GM12801 (cell line): ENCODE results near the gene MILR1.

Experiments used
- CTCF ChIP-seq: IDR thresholded peaks from one replicate; pipeline ENCODE4 v1.5.1; 2011; ENCODE audit warnings: control low read depth; ENCODE audit not compliant: insufficient read length; ENCODE audit errors: extremely low read depth

MILR1 gene

GRCh38 chr17:64437944-64438525, 10.9 kb upstream of the MILR1 start:
- TF ChIP-seq CTCF = no peak

- TF ChIP-seq CTCF = no peak
These were observed 9.0 kb upstream of the MILR1 start for GRCh38 chr17:64439956-64440355.

GRCh38 chr17:64441772-64442540, 7.0 kb upstream of the MILR1 start:
- TF ChIP-seq CTCF = no peak

GRCh38 chr17:64442541-64442971, 6.4 kb upstream of the MILR1 start:
- no peak for TF ChIP-seq CTCF

- TF ChIP-seq CTCF = no peak
These were observed 5.7 kb upstream of the MILR1 start for GRCh38 chr17:64443086-64443760.

- no peak for TF ChIP-seq CTCF
These were observed 1.4 kb upstream of the MILR1 start for GRCh38 chr17:64447526-64447925.

- no peak for TF ChIP-seq CTCF
These were observed 630 bp downstream of the MILR1 start for GRCh38 chr17:64449545-64449944.
